Thoracic aorta (tissue), 2 donors: ENCODE results near the gene SLC44A1. TPM values are rescaled to one million over a fixed set of nuclear protein-coding genes. Genes with fewer than 3 reads are reported as not detected.

ENCODE experiments used
- ATAC-seq: fragments of 150-250 bp; one replicate; pipeline ENCODE4 v1.8.0; 2017; ENCODE audit warnings: low read depth; ENCODE audit not compliant: insufficient number of reproducible peaks, low FRiP score
- DNase-seq: peaks from one replicate; pipeline ENCODE4 v3.0.0-alpha.2; 2020; ENCODE audit warnings: low spot score
- H3K27ac ChIP-seq, 2 donors: fragments of 200-600 bp; sonication (generic); 1 replicate in 1 of 2; 2 replicates in 1 of 2; pipeline ENCODE4 v1.5.1; 2016; ENCODE audit warnings: mild to moderate bottlenecking in 2 of 2, moderate library complexity in 2 of 2
- H3K27me3 ChIP-seq: fragments of 200-600 bp; sonication (generic); replicated peaks from 2 replicates; pipeline ENCODE4 v1.6.0; 2016; ENCODE audit warnings: mild to moderate bottlenecking; ENCODE audit not compliant: insufficient read depth
- H3K36me3 ChIP-seq: fragments of 200-600 bp; sonication (generic); one replicate; pipeline ENCODE4 v1.5.1; 2016
- H3K4me1 ChIP-seq, 2 donors: fragments of 200-600 bp; sonication (generic); 1 replicate in 1 of 2; 2 replicates in 1 of 2; pipeline versions ENCODE4 v1.5.1 to v1.6.0; 2016; ENCODE audit warnings: low read depth in 2 of 2, mild to moderate bottlenecking in 1 of 2; ENCODE audit not compliant: control insufficient read depth in 1 of 2
- H3K4me3 ChIP-seq: fragments of 200-600 bp; sonication (generic); 2 replicates; pipeline ENCODE4 v1.5.1; 2016; ENCODE audit warnings: mild to moderate bottlenecking
- H3K9me3 ChIP-seq: fragments of 200-600 bp; sonication (generic); 2 replicates; pipeline ENCODE4 v1.5.1; 2016
- total RNA-seq, 2 donors: library from RNA; depleted of rRNA; stranded (reverse); fragments of >200 nt; gene quantifications; one replicate each; pipeline versions ENCODE4 v1.1.0 to v1.2.3, GENCODE V29; 2016
- TF ChIP-seq, protein P1 (sequence below): fragments of 200-600 bp; sonication (generic); IDR thresholded peaks from one replicate; pipeline ENCODE4 v1.5.1; 2019; ENCODE audit warnings: antibody characterized with exemption

The SLC44A1 gene
- total RNA-seq, 2 donors from 2014 or later = 33.9 to 58.8 TPM

GRCh38 chr9:105360344-105360743 lies 115.9 kb downstream of the SLC44A1 start:
- H3K4me3 ChIP-seq = no peak overlapping the region
- H3K9me3 ChIP-seq = no peaks in the 10 kb centered on the region
- H3K4me1 ChIP-seq = no peaks in the 10 kb centered on the region
- no peaks in the 10 kb centered on the region for H3K27me3 ChIP-seq
- H3K36me3 ChIP-seq = no peaks in the 10 kb centered on the region
- H3K27ac ChIP-seq = no peak overlapping the region
- DNase-seq (no peak), ATAC-seq (no peak)
- TF ChIP-seq, protein P1, sequence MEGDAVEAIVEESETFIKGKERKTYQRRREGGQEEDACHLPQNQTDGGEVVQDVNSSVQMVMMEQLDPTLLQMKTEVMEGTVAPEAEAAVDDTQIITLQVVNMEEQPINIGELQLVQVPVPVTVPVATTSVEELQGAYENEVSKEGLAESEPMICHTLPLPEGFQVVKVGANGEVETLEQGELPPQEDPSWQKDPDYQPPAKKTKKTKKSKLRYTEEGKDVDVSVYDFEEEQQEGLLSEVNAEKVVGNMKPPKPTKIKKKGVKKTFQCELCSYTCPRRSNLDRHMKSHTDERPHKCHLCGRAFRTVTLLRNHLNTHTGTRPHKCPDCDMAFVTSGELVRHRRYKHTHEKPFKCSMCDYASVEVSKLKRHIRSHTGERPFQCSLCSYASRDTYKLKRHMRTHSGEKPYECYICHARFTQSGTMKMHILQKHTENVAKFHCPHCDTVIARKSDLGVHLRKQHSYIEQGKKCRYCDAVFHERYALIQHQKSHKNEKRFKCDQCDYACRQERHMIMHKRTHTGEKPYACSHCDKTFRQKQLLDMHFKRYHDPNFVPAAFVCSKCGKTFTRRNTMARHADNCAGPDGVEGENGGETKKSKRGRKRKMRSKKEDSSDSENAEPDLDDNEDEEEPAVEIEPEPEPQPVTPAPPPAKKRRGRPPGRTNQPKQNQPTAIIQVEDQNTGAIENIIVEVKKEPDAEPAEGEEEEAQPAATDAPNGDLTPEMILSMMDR = no peak

DNA sequence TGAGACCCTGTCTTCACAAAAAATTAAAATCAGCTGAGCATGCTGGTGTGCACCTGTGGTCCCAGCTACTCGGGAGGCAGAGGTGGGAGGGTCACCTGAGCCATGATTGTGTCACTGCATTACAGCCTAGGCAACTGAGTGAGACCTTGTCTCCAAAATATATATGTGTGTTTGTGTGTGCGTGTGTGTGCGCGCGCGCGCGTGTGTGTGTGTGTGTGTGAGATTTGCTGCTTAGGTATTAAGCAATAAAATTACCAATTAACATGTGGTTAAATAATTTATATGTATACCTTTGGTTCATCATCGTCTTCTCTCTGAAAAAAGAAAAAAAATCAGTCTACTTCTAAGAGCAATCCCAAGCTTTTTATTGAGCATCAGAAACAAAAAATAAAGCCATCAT lies 117.4 kb downstream of the SLC44A1 start:
- Histone ChIP-seq H3K4me1 (no peaks in the 10 kb centered on the region), H3K27ac (no peak overlapping the region), H3K4me3 (no peak overlapping the region), H3K27me3 (no peaks in the 10 kb centered on the region), H3K9me3 (no peaks in the 10 kb centered on the region), H3K36me3 (no peaks in the 10 kb centered on the region)
- TF ChIP-seq, protein P1 = no peak
- DNase-seq (no peak), ATAC-seq (no peak)

DNA sequence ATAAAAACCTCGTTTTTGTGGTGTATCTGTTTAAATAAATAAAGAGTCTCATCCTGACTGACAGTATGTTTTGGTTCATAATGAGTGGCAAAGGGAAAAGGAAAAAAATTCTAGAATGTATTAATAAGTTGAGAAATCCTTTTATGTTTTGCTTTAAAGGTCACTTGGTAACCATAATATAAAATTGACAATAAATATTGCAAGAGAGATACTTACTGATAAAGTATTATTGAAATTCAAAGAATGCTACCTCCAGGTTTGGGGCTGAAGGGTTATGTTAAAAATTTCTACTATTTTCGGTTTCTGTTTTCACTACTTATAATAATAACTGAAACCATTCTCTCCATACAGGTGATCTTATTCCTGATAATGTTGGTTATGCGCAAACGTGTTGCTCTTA lies 118.0 kb downstream of the SLC44A1 start:
- DNase-seq = no peak
- H3K36me3 ChIP-seq = no peaks in the 10 kb centered on the region

GRCh38 chr9:105363837-105364236 lies 119.4 kb downstream of the SLC44A1 start:
- Histone ChIP-seq H3K27me3 (no peaks in the 10 kb centered on the region), H3K36me3 (no peaks in the 10 kb centered on the region), H3K27ac (no peak overlapping the region), H3K4me1 (no peaks in the 10 kb centered on the region), H3K9me3 (no peaks in the 10 kb centered on the region), H3K4me3 (no peak overlapping the region)
- ATAC-seq (no peak), DNase-seq (no peak)
- TF ChIP-seq, protein P1 = no peak

More for the DNA sequence above, 118.0 kb downstream of the SLC44A1 start:
- TF ChIP-seq, protein P1 = no peak
- no peaks in the 10 kb centered on the region for H3K4me1 ChIP-seq
- no peak overlapping the region for H3K27ac ChIP-seq
- H3K4me3 ChIP-seq = no peak overlapping the region
- ATAC-seq = no peak
- no peaks in the 10 kb centered on the region for H3K27me3 ChIP-seq
- H3K9me3 ChIP-seq = no peaks in the 10 kb centered on the region

GRCh38 chr9:105369911-105370310 lies 125.5 kb downstream of the SLC44A1 start:
- ATAC-seq (no peak), DNase-seq (no peak)
- H3K4me3 ChIP-seq = no peak overlapping the region
- H3K9me3 ChIP-seq = no peaks in the 10 kb centered on the region
- no peak overlapping the region for H3K27ac ChIP-seq
- H3K27me3 ChIP-seq = no peaks in the 10 kb centered on the region
- TF ChIP-seq, protein P1 = no peak
- H3K4me1 ChIP-seq = no peaks in the 10 kb centered on the region
- peaks cover 8% of the 10 kb centered on the region for H3K36me3 ChIP-seq
